Aortic smooth muscle cell (primary cell): ENCODE data around the gene RAI14. TPM values are rescaled to one million over a fixed set of nuclear protein-coding genes. Genes with fewer than 3 reads are reported as not detected.

Experiments
- total RNA-seq: library from RNA; depleted of rRNA; stranded (reverse); fragments of >200 nt; gene quantifications from 2 replicates; pipeline ENCODE4 v1.2.3, GENCODE V29; 2014

RAI14 gene
- 80.5 and 89.8 TPM in 2 replicates for total RNA-seq

DNA sequence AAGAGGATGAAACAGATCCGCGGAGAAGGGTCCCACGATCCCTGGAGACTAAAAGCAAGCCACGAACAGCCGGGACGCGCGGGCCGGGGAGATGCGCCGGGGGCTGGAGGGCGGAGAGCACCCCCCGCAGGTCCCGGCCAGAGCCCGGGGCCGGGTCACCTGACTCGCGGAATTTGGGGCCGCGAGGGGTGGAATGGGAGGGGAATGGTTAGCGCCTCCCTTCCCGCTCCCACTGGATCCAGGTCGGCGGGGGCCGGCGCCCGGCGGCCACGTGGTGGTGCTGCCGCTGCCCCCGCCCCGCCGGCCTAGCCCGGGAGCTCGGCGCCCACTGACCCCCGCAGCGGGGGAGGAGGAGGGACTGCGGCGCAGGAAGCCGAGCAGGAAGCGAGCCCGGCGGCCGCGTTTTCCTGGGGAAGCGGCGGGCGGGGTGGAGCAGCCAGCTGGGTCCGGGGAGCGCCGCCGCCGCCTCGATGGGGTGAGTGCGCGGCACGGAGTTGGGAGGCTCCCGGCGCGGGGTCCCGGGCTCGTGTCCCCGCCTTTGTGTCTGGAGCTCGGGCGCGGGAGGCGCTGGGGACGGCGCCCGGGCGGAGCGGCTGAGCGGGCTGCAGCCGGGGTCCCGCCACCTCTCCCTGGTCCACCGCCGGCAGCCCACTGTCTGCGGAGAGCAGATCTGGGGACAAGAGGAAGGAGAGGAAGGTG is at the start of gene RAI14:
Gene RAI14 (plus strand): TSS at position 328 of the 699 bp plus-strand sequence. CDS start 30,592 bp downstream, outside the sequence.

DNA sequence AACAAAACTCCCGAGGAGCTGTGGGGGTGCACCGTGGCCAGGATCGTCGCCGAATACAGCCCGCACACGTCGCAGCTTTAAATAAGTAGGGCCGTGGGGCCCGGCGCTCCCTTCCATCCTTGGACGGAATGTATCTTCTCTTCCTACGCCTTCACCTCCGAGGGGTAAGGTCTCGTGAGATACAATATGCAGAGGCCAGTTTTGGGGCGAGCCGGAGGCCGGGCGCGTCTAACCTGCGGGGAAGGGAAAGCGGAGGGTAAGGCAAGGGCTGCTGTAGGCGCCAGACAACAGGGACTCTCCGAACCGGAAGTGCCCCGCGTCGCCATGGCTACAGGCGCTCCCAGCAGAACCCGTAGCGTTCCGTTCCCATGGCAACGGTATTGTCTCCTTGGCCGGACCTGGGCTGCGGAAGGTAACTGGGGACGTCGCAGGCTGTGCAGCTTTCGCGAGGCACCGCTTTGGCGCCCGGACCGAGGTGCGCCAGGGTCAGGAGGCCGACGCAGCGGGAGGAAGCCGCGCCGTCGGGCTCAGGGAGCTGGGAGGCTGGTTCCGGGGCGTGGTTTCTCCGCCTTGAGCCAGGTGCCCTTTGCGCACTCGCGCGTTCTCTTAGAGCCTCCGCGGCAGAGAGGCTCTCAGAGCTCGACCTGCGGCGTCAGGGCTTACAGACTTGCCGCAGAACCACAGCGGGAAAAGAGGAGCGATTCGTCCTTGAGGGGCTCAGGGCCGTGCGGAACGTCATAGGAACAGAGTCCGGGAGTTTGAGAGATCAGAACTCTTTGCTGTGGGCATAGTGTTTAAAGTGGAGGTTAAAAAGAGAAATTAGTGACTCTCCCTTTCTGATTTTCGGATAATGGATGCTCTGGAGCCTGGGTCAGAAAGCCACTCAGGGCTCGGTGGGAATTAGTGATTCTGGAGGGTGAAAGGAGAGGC is 182.9 kb downstream of the RAI14 start, which contains the start of gene TTC23L:
Gene TTC23L (plus strand): TSS at position 380 of the 930 bp plus-strand sequence. CDS start 1,508 bp downstream, outside the sequence.

Other genes with a start within 250 kb of the RAI14 start
- gene TTC23L, start 182.8 kb downstream of the RAI14 start, total RNA-seq, result 0.13 and 0.31 TPM in 2 replicates